HG03521 (cell line): ENCODE results near the gene LNP1.
"Not testable (repeated sequence)": the region's sequence is repeated elsewhere in the genome, so short reads cannot be mapped to it uniquely, and the experiment has no call there.

Source experiments
- ATAC-seq: cut with Tn5 transposase; IDR thresholded peaks from one replicate; pipeline ENCODE4 v1.9.1; 2021; ENCODE audit warnings: mild to moderate bottlenecking, moderate library complexity; ENCODE audit not compliant: unreplicated experiment

LNP1 gene

GRCh38 chr3:100400780-100401673 is at the start of gene LNP1, which contains the start of gene TOMM70:
Gene LNP1 (plus strand): TSS chr3:100401539. CDS start chr3:100429730, 28,191 bp downstream.
Gene TOMM70 (minus strand): TSS chr3:100401089. CDS start chr3:100400949, 140 bp downstream.
- ATAC-seq, result peak; percentile 87

GRCh38 chr3:100351770-100352169 is 49.6 kb upstream of the LNP1 start:
- ATAC-seq, result not testable (repeated sequence)

GRCh38 chr3:100352296-100353231 is 48.8 kb upstream of the LNP1 start:
- ATAC-seq, result no peak

GRCh38 chr3:100354850-100355249 is 46.5 kb upstream of the LNP1 start:
- no peak for ATAC-seq

GRCh38 chr3:100358413-100358812 is 42.9 kb upstream of the LNP1 start:
- ATAC-seq, result no peak

- ATAC-seq, result no peak
Measured at GRCh38 chr3:100359035-100359434, 42.3 kb upstream of the LNP1 start.

GRCh38 chr3:100360757-100361496 is 40.4 kb upstream of the LNP1 start:
- no peak for ATAC-seq

- no peak for ATAC-seq
Measured at GRCh38 chr3:100361897-100362296, 39.4 kb upstream of the LNP1 start.

GRCh38 chr3:100364421-100364820 is 36.9 kb upstream of the LNP1 start:
- ATAC-seq, result no peak

- no peak for ATAC-seq
Measured at GRCh38 chr3:100366424-100366823, 34.9 kb upstream of the LNP1 start.

- no peak for ATAC-seq
Measured at GRCh38 chr3:100368441-100368840, 32.9 kb upstream of the LNP1 start.

GRCh38 chr3:100370756-100371155 is 30.6 kb upstream of the LNP1 start:
- no peak for ATAC-seq

- no peak for ATAC-seq
Measured at GRCh38 chr3:100374521-100374920, 26.8 kb upstream of the LNP1 start.

- ATAC-seq, result no peak
Measured at GRCh38 chr3:100376301-100376700, 25.0 kb upstream of the LNP1 start.

GRCh38 chr3:100384733-100385525 is 16.4 kb upstream of the LNP1 start:
- no peak for ATAC-seq

- ATAC-seq, result no peak
Measured at GRCh38 chr3:100386437-100387074, 14.8 kb upstream of the LNP1 start.

- ATAC-seq, result no peak
Measured at GRCh38 chr3:100389025-100389424, 12.3 kb upstream of the LNP1 start.

GRCh38 chr3:100395679-100396431 is 5.5 kb upstream of the LNP1 start:
- ATAC-seq, result no peak

- no peak for ATAC-seq
Measured at GRCh38 chr3:100396967-100397366, 4.4 kb upstream of the LNP1 start.
